ENCODE measurements around the gene SMIM23.

Gene SMIM23

DNA sequence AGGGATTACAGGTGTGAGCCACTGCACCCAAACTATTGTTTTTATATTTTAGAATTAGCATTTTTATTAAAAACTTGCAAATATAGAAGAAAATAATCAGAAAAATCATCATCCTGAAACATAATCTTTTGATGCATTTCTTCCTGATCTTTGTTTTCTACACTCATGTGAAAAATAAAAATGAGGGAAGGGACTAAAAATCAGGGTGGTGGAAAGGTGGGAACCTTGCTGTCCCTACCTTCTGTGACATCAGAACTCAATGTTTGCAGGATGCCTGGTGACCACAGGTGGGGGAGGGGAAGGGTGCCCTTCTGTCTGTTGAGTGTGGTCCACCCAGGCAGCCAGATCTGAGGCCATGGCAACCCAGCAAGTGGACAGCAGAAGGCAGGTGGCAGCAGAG, at the start of gene SMIM23:
SMIM23 (plus strand) TSS at position 301 of the 400 bp plus-strand sequence; CDS start at position 356, 55 bp downstream.
- no peak for DNase-seq

DNA sequence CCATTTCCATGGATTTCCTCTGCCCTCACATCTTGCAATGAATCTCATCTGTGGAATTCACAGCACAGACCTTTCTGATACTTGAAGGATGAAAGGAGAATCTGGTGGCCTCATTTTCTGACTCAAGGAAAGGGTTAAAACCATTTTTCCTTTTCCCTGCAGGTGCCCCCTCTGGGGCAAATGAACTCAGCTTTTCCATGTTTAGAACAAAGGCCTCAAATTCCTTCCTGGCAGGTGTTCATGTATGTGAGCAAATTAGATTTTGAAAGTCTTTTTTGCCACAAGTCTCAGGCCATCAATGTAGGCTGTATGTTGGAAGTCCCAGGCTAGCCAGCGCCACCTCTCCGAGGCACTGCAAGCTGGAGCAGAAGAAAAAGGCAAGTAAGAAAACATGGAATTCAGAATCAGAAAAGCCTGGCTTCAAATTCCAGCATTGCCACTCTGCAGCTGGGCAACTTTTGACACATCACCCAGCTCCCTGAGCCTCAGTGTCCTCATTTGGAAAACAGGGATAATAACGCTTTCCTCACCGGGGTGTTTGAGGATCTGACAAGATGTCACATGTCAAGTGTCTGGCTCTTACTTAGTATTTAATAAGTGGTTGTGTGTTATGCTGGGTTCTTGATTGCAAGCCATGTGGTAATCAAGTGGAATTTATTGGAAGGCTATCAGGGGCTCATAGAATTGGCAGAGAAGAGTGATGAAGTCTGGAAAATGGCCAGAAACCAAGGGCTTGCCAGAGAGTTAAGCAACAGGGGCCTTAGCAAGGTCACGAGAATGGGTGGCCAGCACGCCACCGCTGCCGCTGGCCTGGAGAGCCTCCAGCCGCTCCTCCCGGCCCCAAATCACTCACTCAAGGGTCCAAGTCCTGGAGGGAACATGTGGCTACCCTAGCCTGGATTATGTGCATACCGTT, 48.4 kb upstream of the SMIM23 start:
- DNase-seq, result no peak

DNA sequence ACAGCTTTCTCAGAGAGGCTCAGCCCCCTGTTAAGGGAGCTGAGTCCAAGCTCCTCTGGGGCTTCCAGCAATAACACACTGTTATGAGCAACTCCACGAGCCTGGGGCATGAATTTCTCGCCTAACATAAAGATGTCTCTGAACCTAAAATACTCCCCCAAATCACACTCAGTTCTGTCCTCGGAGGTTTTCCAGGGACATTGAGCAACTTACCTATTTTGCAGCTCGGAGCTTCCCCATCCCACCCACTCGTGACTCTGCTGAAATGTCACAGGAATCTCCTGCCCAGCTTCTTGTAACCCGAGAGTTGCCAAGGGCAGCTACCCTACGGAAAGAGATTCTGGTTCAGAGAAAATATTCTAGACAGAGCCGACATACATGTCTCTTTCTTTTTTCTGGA, 47.1 kb upstream of the SMIM23 start:
- no peak for DNase-seq

DNA sequence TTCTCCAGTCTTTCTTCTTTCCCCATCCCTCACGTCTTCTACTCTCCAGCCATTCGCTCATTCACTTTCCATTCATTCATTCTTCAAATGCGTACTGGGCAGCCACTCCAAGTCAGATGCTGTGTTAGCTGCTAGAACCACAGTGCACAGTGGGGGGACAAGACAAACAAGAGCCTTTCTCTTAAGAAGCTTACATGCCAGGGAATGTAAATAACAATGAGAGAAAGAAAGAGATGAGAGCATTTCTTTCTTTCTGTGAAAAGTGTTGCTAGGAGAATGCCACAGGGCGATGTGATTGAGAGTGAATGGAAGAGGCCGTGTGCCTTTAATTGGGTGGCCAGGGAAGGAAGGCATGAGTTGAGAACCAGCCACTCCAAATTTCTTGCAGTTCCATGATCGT, 46.3 kb upstream of the SMIM23 start:
- DNase-seq, result no peak

GRCh38 chr5:171743436-171744076, 42.1 kb upstream of the SMIM23 start:
- DNase-seq, result no peak

GRCh38 chr5:171744264-171744663, 41.4 kb upstream of the SMIM23 start:
- no peak for DNase-seq

- DNase-seq, result no peak
These were observed 40.7 kb upstream of the SMIM23 start for GRCh38 chr5:171744882-171745281.

DNA sequence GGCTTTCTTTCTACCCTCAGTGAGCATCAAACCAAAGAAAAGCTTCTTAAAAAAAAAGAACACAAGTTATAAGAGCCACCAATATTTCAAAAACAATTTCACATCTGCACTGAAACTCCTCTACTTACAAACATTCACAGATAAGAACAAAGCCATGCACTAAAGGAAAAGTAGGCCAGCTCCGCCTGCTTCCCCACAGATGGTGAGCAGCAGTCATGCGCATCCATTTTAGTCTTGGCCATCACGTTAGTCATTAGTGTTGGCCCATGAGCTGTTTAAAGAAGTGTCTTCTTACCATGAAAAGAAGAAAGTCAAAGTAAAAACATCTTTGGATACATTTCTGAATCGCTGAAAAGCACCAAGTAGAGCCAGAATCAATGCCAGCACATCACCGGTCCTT, 40.0 kb upstream of the SMIM23 start:
- DNase-seq, result no peak

- DNase-seq, result no peak
These were observed 38.4 kb upstream of the SMIM23 start for GRCh38 chr5:171747061-171747859.

GRCh38 chr5:171748720-171749119, 36.9 kb upstream of the SMIM23 start:
- no peak for DNase-seq

GRCh38 chr5:171749365-171749764, 36.3 kb upstream of the SMIM23 start:
- DNase-seq, result no peak

DNA sequence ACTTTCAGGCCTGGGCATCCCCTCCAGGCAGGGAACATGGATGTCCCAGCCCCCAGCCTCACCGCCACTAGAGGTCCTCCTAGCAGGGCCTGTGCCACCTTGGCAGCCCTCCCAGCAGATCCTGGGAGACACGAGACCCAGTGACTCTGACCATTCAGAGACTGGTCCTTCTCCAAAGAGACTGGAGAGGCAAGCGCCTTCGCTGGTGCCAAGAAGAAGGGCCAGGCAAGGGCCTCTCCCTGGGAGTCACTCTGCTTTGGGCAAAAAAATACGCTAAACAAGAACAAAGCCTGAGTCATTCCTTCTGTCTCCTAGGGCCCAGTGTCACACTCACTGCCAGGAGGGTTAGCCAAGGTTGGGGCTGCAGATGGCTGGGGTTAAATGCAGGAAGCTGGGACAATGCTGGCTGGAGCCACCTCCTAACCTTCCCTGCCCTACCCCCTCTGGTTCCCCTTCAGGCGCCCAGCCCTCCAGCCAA, 35.3 kb upstream of the SMIM23 start:
- no peak for DNase-seq

DNA sequence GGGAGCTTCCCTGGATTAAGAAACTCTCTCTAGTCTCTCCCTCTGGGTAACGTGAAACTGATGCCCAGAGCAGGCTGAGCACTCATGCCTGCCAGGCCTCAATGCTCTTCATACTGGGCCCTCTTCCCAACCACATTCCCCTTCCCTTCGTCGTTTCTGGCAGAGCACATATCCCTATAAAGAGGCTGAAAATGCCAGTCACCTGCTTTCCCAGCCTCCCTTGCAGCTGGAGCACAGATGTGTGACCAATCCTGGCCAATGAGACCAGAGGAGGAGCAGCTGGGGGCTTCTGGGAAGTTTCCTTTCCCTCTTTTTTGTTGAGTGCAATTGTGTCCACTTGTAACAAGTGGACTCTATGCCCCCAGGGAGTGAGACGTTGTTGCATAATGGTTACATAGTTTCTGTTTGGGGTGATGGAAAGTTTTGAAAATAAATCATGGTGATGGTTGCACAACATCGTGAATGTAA, 30.2 kb upstream of the SMIM23 start:
- DNase-seq, result no peak

GRCh38 chr5:171757853-171758535, 27.6 kb upstream of the SMIM23 start:
- no peak for DNase-seq

- no peak for DNase-seq
These were observed 25.8 kb upstream of the SMIM23 start for GRCh38 chr5:171759777-171760176.

DNA sequence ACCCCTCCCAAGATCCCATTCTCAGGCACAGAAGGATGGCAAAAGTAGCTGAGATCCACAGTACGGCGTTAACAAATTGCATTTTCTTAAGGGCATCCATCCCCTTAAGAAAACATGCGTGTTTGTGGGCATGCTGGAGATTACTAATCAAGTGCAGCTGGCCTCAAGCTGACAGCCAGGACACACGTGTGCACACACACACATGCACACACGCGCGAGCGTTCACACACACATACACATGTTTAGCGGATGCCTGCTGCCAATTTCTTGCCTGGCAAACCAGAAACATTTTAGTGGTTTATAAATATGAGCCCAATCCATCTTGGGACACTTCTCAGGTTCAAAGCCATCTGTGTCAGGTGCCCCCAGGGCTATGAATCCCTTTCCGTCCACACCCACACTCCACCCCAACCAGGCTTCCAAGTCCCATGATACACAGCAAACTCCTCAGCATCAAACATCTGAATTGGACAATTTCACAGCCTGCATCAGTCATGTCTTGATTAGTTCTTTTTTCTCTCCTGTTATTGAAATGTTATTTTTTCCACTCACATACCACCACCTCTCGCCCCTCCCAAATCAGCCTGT, 23.5 kb upstream of the SMIM23 start:
- no peak for DNase-seq

DNA sequence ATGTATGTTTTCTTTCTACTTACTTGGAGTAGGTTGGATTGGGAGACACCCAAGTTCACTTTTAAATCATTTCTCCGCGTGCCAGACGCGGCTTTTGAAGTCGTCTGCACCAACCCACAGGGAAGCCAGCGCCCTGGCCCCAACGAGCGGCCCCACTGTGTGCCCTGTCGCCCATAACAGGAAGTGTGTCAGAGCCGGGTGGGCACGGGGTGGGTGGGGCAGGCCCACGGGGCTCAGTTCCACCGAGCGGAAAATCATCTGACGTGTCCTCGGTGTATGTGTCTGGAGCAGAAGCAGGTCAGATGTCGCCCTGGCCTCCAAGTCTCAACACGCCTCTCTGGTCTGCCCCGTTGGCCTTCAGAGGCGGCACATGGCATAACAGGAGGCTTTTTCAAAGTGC, 22.7 kb upstream of the SMIM23 start:
- no peak for DNase-seq

GRCh38 chr5:171764265-171764664, 21.4 kb upstream of the SMIM23 start:
- no peak for DNase-seq

- DNase-seq, result no peak
These were observed 18.7 kb upstream of the SMIM23 start for GRCh38 chr5:171766875-171767274.

DNA sequence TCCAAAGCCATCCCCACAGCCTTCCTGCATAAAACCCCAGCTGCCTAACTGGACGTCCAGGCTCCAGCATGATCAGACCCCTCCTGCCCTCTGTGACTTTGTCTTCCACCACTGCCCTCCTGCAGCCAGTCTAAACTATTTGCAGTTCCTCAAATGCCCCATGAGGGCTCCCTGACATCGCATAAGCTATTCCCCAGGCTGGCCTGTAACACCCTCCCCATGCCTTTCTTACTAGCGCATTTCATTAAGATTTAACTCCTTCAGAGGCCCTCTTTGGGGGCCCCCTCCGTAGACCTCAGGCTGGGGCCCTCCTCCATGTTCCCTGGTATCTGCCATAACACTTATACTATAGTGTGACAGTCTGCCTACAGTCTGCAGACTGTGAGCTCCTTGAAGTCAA, 15.5 kb upstream of the SMIM23 start:
- DNase-seq, result no peak

- DNase-seq, result no peak
These were observed 13.8 kb upstream of the SMIM23 start for GRCh38 chr5:171771856-171772255.

DNA sequence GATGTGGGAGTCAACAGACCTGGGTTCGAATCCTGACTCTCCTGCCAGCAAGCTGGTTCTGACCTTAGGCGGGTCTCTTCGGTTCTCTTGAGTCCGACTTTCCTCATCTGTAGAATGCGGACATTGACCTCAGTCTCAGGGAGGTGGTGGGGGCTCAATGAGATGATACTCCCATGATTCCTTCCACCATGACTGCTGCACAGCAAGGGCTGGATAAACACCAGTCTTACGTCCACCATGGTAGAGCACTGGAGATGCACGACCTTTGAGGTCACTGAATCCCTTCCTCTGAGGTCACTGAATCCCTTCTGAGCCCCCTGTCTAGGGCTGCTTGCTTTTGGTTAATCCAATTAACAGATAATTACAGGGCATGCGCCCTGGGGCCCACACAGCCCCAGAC, 12.5 kb upstream of the SMIM23 start:
- DNase-seq, result no peak

All from KG1 (cell line).